MM.1S (cell line): ENCODE measurements around the gene SH3PXD2A.

Source experiments
- DNase-seq: peaks from one replicate; pipeline ENCODE4 v3.0.0-alpha.2; 2015
- H2AFZ ChIP-seq: fragments of 300-600 bp; sonication (generic); 2 replicates; pipeline ENCODE4 v1.6.0; 2016; ENCODE audit warnings: antibody characterized with exemption, low read length
- H3F3A ChIP-seq: fragments of 300-600 bp; sonication (generic); 2 replicates; pipeline ENCODE4 v1.6.1; 2016; ENCODE audit warnings: mild to moderate bottlenecking, antibody characterized with exemption, low read length, moderate library complexity, mixed read lengths; ENCODE audit not compliant: insufficient read depth
- H3K27ac ChIP-seq: fragments of 300-600 bp; sonication (generic); 2 replicates; pipeline ENCODE4 v1.5.1; 2016; ENCODE audit warnings: mild to moderate bottlenecking, low read length
- H3K27me3 ChIP-seq: fragments of 300-600 bp; sonication (generic); replicated peaks from 2 replicates; pipeline ENCODE4 v1.6.0; 2016; ENCODE audit warnings: low read length; ENCODE audit not compliant: insufficient read depth
- H3K36me3 ChIP-seq: fragments of 300-600 bp; sonication (generic); replicated peaks from 2 replicates; pipeline ENCODE4 v1.6.1; 2016; ENCODE audit warnings: mild to moderate bottlenecking, low read length, mixed read lengths; ENCODE audit not compliant: insufficient read depth
- H3K4me1 ChIP-seq: fragments of 300-600 bp; sonication (generic); 2 replicates; pipeline ENCODE4 v1.6.1; 2016; ENCODE audit warnings: low read length, mixed read lengths
- H3K4me2 ChIP-seq: fragments of 300-600 bp; sonication (generic); 2 replicates; pipeline ENCODE4 v1.6.0; 2016; ENCODE audit warnings: low read depth, low read length
- H3K4me3 ChIP-seq: fragments of 300-600 bp; sonication (generic); 2 replicates; pipeline ENCODE4 v1.5.1; 2016; ENCODE audit warnings: low read length, mixed read lengths
- H3K79me2 ChIP-seq: fragments of 300-600 bp; sonication (generic); 2 replicates; pipeline ENCODE4 v1.6.1; 2016; ENCODE audit warnings: mixed run types, low read length, mixed read lengths
- H3K9ac ChIP-seq: fragments of 300-600 bp; sonication (generic); 2 replicates; pipeline ENCODE4 v1.6.1; 2016; ENCODE audit warnings: low read length, mixed read lengths
- H3K9me2 ChIP-seq: fragments of 300-600 bp; sonication (generic); replicated peaks from 2 replicates; pipeline ENCODE4 v1.6.1; 2016; ENCODE audit warnings: mild to moderate bottlenecking, low read length, mixed read lengths; ENCODE audit not compliant: insufficient read depth
- H3K9me3 ChIP-seq: fragments of 300-600 bp; sonication (generic); replicated peaks from 2 replicates; pipeline ENCODE4 v1.6.1; 2016; ENCODE audit warnings: mild to moderate bottlenecking, low read length, mixed read lengths; ENCODE audit not compliant: insufficient read depth
- H4K20me1 ChIP-seq: fragments of 300-600 bp; sonication (generic); 2 replicates; pipeline ENCODE4 v1.6.1; 2016; ENCODE audit warnings: mild to moderate bottlenecking, low read length, moderate library complexity, mixed read lengths; ENCODE audit not compliant: insufficient read depth
- EZH2 ChIP-seq: fragments of 300-600 bp; sonication (generic); optimal IDR thresholded peaks from 2 replicates; pipeline ENCODE3; 2017; ENCODE audit warnings: low read depth, mild to moderate bottlenecking, antibody characterized with exemption, low read length, mixed read lengths
- EZH2phosphoT487 ChIP-seq: fragments of 300-600 bp; sonication (generic); IDR thresholded peaks from 2 replicates; pipeline ENCODE4 v1.6.1; 2018; ENCODE audit warnings: antibody characterized with exemption, low read length
- TF ChIP-seq, protein P1 (sequence below): fragments of 300-600 bp; sonication (generic); IDR thresholded peaks from 2 replicates; pipeline ENCODE4 v1.5.1; 2016; ENCODE audit warnings: antibody characterized with exemption, low read length, mixed read lengths

The SH3PXD2A gene

DNA sequence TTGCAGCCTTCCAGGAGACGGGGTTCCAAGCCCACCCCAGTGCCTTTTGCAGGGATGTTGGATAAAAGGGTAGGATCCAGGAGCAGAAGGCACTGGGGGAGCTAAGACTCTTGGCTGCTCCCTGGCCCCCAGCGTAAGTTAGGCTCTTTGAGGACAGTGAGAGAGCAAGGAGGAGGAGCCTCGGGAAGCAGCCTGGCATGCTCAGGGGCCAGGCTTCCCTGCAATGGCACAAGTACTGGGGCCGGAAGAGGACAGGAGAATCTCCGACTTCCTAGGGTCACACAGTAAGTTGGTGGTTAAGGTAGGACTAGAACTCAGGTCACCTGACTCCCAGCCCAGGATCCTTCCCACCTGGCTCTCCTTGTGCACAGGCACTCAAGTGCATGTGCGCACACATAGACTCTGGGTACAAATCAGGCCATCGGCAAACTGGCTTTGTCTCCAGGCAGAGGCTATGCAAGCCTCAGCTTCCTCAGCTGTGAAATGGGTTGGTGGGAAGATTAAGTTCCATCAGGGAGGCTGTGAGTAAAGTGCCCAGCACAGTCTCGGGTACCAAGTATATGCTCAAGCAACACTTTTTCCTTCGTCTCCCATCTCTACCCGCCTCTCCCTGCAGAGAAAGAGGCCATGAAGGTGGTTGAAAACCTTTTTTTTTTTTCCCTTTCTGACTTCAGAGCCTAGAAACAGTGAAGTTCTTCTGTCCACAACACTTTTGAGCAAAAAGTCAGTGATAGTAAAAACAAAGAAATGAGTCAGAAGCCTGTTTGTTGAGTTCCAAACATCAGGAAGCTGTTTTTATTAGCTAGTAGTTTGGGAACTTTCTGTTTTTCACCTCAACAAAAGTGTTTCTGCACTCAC lies 282.8 kb downstream of the SH3PXD2A start:
- H4K20me1 ChIP-seq, result no peaks in the 10 kb centered on the region
- no peak for DNase-seq
- no peaks in the 10 kb centered on the region for H3K27me3 ChIP-seq
- no peaks in the 10 kb centered on the region for H3K9me2 ChIP-seq
- H3K79me2 ChIP-seq, result no peaks in the 10 kb centered on the region
- no peaks in the 10 kb centered on the region for H3K4me1 ChIP-seq
- no peaks in the 10 kb centered on the region for H3F3A ChIP-seq
- no peak overlapping the region for H3K27ac ChIP-seq
- no peak overlapping the region for H3K4me2 ChIP-seq
- no peak overlapping the region for H2AFZ ChIP-seq
- no peak overlapping the region for H3K9ac ChIP-seq
- no peak overlapping the region for H3K4me3 ChIP-seq
- TF ChIP-seq, protein P1, sequence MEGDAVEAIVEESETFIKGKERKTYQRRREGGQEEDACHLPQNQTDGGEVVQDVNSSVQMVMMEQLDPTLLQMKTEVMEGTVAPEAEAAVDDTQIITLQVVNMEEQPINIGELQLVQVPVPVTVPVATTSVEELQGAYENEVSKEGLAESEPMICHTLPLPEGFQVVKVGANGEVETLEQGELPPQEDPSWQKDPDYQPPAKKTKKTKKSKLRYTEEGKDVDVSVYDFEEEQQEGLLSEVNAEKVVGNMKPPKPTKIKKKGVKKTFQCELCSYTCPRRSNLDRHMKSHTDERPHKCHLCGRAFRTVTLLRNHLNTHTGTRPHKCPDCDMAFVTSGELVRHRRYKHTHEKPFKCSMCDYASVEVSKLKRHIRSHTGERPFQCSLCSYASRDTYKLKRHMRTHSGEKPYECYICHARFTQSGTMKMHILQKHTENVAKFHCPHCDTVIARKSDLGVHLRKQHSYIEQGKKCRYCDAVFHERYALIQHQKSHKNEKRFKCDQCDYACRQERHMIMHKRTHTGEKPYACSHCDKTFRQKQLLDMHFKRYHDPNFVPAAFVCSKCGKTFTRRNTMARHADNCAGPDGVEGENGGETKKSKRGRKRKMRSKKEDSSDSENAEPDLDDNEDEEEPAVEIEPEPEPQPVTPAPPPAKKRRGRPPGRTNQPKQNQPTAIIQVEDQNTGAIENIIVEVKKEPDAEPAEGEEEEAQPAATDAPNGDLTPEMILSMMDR, result no peak
- TF ChIP-seq EZH2 (no peak), EZH2phosphoT487 (no peak)
- H3K36me3 ChIP-seq, result no peaks in the 10 kb centered on the region
- H3K9me3 ChIP-seq, result no peaks in the 10 kb centered on the region

DNA sequence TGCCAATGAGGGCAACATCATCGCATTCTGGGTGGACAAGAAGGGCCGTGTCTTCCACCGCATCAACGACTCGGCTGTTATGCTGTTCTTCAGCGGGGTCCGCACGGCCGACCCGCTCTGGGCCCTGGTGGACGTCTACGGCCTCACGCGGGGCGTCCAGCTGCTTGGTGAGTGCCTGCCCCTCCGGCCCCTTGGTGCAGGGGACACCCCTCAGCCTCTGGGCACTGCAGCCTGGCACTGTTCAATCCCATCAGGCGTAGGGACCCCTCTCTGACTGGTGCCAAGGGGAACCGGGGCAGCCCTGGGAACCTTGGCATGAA lies 283.8 kb downstream of the SH3PXD2A start:
- Histone ChIP-seq H2AFZ (no peak overlapping the region), H3K27ac (no peak overlapping the region), H3K9me3 (no peaks in the 10 kb centered on the region), H3K27me3 (no peaks in the 10 kb centered on the region), H3K9ac (no peak overlapping the region), H3F3A (no peaks in the 10 kb centered on the region), H3K4me2 (no peak overlapping the region), H3K36me3 (no peaks in the 10 kb centered on the region), H3K4me1 (no peaks in the 10 kb centered on the region), H4K20me1 (no peaks in the 10 kb centered on the region), H3K79me2 (no peaks in the 10 kb centered on the region), H3K9me2 (no peaks in the 10 kb centered on the region), H3K4me3 (no peak overlapping the region)
- TF ChIP-seq EZH2 (no peak), EZH2phosphoT487 (no peak)
- TF ChIP-seq, protein P1, result no peak
- no peak for DNase-seq

DNA sequence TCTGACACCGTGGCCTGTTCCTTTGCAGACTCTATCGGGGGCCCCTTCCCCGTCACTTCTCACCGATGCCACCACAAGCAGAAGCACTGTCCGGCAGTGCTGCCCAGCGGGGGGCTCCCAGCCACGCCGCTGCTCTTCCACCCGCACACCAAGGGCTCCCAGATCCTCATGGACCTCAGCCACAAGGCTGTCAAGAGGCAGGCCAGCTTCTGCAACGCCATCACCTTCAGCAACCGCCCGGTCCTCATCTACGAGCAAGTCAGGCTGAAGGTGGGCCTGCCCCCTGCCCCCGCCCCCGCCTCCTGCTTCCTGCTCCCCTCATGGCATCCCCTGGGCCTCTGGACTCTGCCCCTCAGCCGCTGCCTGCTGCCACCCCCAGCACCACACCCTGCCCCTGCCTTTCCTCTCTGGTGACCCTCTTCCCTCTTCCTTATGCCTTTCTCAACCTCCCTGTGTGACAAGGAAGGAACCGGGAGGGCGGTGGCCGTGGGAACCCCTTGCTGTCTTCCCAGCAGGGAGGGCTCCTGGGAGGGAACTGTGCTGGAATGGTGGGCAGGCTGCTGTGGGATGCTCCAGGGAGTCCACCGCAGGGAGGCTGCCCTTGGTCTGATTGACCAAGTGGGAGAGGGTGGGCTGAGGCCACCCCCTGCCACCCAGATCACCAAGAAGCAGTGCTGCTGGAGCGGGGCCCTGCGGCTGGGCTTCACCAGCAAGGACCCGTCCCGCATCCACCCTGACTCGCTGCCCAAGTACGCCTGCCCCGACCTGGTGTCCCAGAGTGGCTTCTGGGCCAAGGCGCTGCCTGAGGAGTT lies 284.3 kb downstream of the SH3PXD2A start:
- no peak for TF ChIP-seq EZH2
- TF ChIP-seq, protein P1, result no peak
- TF ChIP-seq EZH2phosphoT487, result no peak
- no peaks in the 10 kb centered on the region for H3K79me2 ChIP-seq
- no peak overlapping the region for H2AFZ ChIP-seq
- H3K4me2 ChIP-seq, result no peak overlapping the region
- no peaks in the 10 kb centered on the region for H3F3A ChIP-seq
- no peaks in the 10 kb centered on the region for H3K4me1 ChIP-seq
- no peak overlapping the region for H3K9ac ChIP-seq
- no peak overlapping the region for H3K27ac ChIP-seq
- H3K36me3 ChIP-seq, result no peaks in the 10 kb centered on the region
- no peaks in the 10 kb centered on the region for H3K9me2 ChIP-seq
- no peaks in the 10 kb centered on the region for H4K20me1 ChIP-seq
- no peak for DNase-seq
- H3K27me3 ChIP-seq, result no peaks in the 10 kb centered on the region
- no peak overlapping the region for H3K4me3 ChIP-seq
- H3K9me3 ChIP-seq, result no peaks in the 10 kb centered on the region
